Central memory CD8-positive, alpha-beta T cell (primary cell): Measurements from ENCODE around the gene GPALPP1.

Experiments
- ATAC-seq: fragments of 150-1000 bp; cut with Tn5 transposase; replicated peaks from 2 replicates; pipeline ENCODE4 v1.10.0; 2022; ENCODE audit warnings: mild to moderate bottlenecking, moderate FRiP score, moderate number of reproducible peaks; ENCODE audit not compliant: poor library complexity, severe bottlenecking; ENCODE audit errors: extremely low read depth
- DNase-seq, 2 donors: peaks; one replicate each; pipeline ENCODE4 v3.0.0; 2021; ENCODE audit warnings: low spot score in 2 of 2
- H3K27ac Mint-ChIP-seq: one replicate; pipeline ENCODE4 v1.8.0; 2022; ENCODE audit warnings: low read depth, mild to moderate bottlenecking, moderate library complexity, mixed read lengths
- H3K27me3 Mint-ChIP-seq: one replicate; pipeline ENCODE4 v1.8.0; 2022; ENCODE audit warnings: mixed read lengths
- H3K36me3 Mint-ChIP-seq: one replicate; pipeline ENCODE4 v1.8.0; 2022; ENCODE audit warnings: mild to moderate bottlenecking, moderate library complexity, mixed read lengths; ENCODE audit not compliant: insufficient read depth
- H3K4me1 Mint-ChIP-seq: one replicate; pipeline ENCODE4 v1.8.0; 2022; ENCODE audit warnings: mixed read lengths
- H3K4me3 Mint-ChIP-seq: one replicate; pipeline ENCODE4 v1.8.0; 2022; ENCODE audit warnings: mild to moderate bottlenecking, moderate library complexity, mixed read lengths
- H3K9me3 Mint-ChIP-seq: one replicate; pipeline ENCODE4 v1.8.0; 2022; ENCODE audit warnings: mixed read lengths

Gene GPALPP1

DNA sequence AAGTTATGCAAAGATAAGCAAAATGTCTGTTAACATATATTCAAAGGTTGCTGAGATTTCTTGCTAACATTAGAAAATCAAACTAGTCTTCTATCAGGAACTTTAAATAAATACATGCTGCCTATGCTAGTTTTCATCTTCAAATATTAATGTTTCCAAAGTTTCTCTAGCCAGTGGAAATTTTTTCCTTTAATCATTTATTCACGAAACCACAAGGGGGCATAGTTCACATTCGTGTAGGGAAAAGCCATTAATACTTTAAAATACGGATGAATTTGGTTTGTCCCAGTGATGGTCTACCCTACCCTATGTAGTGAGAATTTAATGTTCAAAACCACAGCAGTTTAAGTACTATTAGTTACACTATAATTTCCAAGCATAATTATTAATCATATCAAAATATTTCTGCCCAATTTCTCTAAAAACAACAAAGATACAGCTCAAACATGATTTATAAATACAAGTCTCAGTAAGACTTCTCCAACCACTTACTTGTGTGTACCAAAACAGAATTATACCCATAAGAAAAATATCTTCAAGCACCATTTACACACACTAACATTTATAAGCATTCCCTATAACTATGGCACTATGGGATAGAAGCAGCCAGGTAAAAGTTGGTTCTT lies 16.3 kb upstream of the GPALPP1 start:
- ATAC-seq: no peak
- H3K4me3 Mint-ChIP-seq: no peak overlapping the region
- no peak for DNase-seq
- H3K9me3 Mint-ChIP-seq: no peaks in the 10 kb centered on the region
- H3K27me3 Mint-ChIP-seq: no peaks in the 10 kb centered on the region
- H3K4me1 Mint-ChIP-seq: no peaks in the 10 kb centered on the region
- no peak overlapping the region for H3K27ac Mint-ChIP-seq
- peaks cover 6% of the 10 kb centered on the region for H3K36me3 Mint-ChIP-seq

DNA sequence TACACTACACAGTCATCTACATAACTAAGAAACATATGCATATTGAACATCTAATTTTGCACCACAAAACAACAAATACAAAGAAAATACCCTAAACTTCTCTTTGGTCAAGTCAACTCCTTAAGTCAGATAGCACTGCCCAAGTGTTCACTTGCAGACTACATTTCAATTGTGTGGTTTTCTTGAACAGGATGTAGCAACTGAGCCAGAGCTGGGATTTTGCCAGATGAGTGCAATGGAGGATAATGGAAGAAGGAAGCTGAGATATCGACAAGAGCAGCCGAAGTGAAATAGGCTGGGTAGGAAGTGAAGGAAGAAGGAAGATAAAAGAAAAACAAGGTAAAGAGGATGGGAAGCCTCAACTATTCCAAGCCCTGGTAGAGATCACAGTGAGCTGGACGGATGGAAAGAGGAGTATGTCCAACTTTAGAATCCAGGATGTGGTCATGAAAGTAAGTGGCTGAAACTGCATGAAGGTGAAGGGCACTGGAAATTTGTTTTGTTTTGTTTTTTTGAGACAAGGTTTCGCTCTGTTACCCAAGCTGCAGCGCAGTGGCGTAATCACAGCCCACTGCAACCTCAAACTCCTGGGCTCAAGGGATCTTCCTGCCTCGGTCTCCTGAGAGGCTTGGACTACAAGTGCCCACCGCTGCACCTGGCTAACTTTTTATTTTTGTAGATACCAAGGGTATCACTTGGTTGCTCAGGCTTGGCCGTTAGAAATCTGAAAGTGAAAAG lies 15.1 kb upstream of the GPALPP1 start:
- no peak for ATAC-seq
- H3K4me3 Mint-ChIP-seq: no peak overlapping the region

DNA sequence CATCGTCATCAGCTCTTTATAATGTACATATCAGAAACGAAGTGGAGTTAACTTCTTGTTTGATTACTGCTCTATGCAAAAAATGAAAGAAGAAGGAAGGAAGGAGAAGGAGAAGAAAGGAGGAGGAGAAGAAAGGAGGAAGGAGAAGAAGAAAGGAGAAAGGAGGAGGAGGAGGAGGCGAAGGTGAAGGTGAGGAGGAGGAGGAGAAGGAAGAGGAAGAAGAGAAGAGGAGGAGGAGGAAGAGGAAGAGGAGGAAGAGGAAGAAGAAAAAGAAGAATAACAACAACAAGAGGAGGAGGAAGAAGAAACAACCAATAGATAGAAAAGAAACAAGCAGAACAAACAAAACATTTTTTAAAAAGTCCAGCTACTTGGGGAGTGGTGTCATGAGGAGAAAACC lies 13.1 kb upstream of the GPALPP1 start:
- no peaks in the 10 kb centered on the region for H3K4me1 Mint-ChIP-seq
- peaks cover 13% of the 10 kb centered on the region for H3K36me3 Mint-ChIP-seq
- DNase-seq (no peak), ATAC-seq (no peak)
- H3K4me3 Mint-ChIP-seq: no peak overlapping the region
- H3K27me3 Mint-ChIP-seq: no peaks in the 10 kb centered on the region
- no peak overlapping the region for H3K27ac Mint-ChIP-seq
- no peaks in the 10 kb centered on the region for H3K9me3 Mint-ChIP-seq

More for the DNA sequence above, 15.1 kb upstream of the GPALPP1 start:
- Mint-ChIP-seq H3K27me3 (no peaks in the 10 kb centered on the region), H3K27ac (no peak overlapping the region), H3K4me1 (no peaks in the 10 kb centered on the region), H3K36me3 (peaks cover 10% of the 10 kb centered on the region), H3K9me3 (no peaks in the 10 kb centered on the region)
- DNase-seq: no peak

DNA sequence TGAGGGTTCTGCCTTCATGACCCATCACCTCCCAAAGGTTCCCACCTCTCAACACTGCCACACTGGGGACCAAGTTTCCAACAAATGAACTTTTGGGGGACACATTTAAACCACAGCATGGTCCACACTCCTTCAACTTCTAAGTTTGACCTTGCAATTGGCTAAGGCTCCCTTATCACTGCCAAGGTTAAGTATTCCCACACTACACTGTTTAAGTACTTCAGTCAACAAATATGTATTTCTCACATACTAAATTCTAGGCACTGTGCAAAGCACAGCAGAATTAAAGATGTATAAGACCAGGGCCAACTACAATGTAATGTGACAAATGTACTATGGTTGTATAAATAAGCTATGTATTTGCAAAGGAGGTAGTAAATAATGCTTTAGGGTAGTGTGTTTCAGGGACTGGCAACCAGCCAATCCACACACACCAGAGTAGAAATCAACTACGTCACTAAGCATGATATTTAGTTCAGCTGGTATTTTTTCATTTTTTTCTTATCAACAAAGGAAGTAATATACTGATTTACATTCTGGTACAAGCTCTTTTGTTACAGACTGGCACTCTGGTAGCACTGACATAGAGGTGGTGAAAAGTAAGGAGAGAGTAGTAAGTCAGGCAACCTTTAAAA lies 12.3 kb upstream of the GPALPP1 start:
- ATAC-seq: no peak
- no peak overlapping the region for H3K27ac Mint-ChIP-seq
- no peaks in the 10 kb centered on the region for H3K27me3 Mint-ChIP-seq
- H3K4me3 Mint-ChIP-seq: no peak overlapping the region
- H3K4me1 Mint-ChIP-seq: no peaks in the 10 kb centered on the region
- no peak for DNase-seq
- H3K9me3 Mint-ChIP-seq: no peaks in the 10 kb centered on the region
- peaks cover 13% of the 10 kb centered on the region for H3K36me3 Mint-ChIP-seq

DNA sequence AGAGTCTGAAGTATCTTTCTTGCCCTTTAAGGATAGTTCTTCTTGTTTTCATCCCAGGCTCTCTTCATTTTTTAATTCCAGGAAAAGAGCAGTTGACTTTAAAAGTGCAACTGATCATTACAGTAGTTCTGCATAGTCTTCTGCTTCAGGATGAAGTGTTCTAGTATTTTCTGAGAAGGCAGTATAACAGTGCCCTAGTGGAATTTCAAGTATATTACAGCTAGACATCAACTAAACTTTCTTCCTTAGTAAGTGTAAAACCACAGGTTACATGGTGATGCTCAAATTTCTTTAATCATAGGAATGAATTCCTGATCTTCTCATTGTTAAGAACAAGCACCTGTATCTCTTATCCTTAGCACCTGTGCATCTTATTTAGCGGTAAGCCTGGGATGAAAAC lies 11.0 kb upstream of the GPALPP1 start:
- ATAC-seq (no peak), DNase-seq (no peak)
- no peak overlapping the region for H3K4me3 Mint-ChIP-seq
- no peaks in the 10 kb centered on the region for H3K27me3 Mint-ChIP-seq
- no peak overlapping the region for H3K27ac Mint-ChIP-seq
- peaks cover 6% of the 10 kb centered on the region for H3K4me1 Mint-ChIP-seq
- peaks cover 13% of the 10 kb centered on the region for H3K36me3 Mint-ChIP-seq
- H3K9me3 Mint-ChIP-seq: no peaks in the 10 kb centered on the region

DNA sequence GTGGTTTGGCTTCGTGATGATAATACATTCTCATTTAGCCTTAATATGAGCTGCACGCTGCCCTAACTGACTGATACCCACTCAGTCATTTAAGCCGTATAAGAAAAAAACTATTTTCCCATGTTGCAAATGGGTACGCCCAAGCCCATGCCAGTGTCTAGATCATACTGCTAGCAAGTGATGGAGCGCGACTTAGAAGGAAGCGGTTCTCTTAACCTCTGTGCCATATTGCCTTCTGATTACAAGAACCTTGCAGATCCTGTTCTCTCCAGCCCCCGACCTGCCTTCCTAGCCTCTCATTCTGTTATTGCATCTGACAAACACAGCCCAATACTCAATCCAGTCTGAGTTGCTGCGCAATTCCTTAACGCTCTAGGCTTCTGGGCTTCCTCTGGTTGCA lies 603 bp downstream of the GPALPP1 start:
- peak overlapping the region; percentile 95 for H3K4me3 Mint-ChIP-seq
- ATAC-seq (peak; percentile 21), DNase-seq (peak in 1 of 2 donors; percentile 11)
- H3K4me1 Mint-ChIP-seq: peaks cover 68% of the 10 kb centered on the region
- H3K27me3 Mint-ChIP-seq: no peaks in the 10 kb centered on the region
- H3K36me3 Mint-ChIP-seq: peaks cover 22% of the 10 kb centered on the region
- H3K27ac Mint-ChIP-seq: peak overlapping the region; percentile 99
- no peaks in the 10 kb centered on the region for H3K9me3 Mint-ChIP-seq

DNA sequence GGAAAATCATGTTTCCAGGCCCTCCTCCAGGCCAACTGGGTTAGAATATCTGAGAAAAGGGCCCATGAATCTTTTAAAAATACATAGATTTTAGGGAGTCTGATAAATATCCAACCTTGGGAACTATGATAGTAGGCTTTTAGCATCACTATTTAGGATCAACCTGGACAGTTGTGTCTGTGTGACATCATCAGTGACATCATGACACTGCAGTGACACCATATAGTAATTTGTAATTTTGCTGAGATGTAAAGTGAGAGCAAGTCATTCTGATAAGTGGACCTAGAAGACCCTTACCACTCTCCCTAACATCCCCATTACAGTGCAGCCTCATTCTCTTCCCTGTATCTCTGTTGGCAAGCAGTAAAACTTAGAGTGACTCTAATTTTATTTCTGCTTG lies 14.1 kb downstream of the GPALPP1 start:
- Mint-ChIP-seq H3K36me3 (peaks cover 22% of the 10 kb centered on the region), H3K4me1 (peaks cover 2% of the 10 kb centered on the region), H3K4me3 (no peak overlapping the region), H3K9me3 (no peaks in the 10 kb centered on the region), H3K27ac (no peak overlapping the region), H3K27me3 (no peaks in the 10 kb centered on the region)
- no peak for ATAC-seq
- DNase-seq: no peak

DNA sequence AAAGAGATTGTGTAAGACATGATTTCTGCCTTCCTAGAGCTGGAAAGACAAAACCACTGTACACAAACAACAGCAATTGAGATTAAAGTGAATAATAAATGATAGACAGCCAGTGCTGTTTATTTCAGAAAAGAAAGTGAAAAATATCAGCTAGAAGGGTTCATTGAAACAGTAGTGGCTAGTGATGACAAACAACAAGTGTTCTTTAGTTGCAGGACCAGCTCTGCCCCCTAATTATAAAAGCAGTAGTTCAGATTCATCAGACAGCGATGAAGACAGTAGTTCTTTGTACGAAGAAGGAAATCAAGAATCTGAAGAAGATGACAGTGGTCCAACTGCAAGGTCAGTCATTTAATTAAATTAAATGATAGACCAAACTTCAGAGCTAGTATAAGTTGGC lies 14.8 kb downstream of the GPALPP1 start:
- no peak for DNase-seq
- no peaks in the 10 kb centered on the region for H3K9me3 Mint-ChIP-seq
- H3K27me3 Mint-ChIP-seq: no peaks in the 10 kb centered on the region
- H3K36me3 Mint-ChIP-seq: peaks cover 23% of the 10 kb centered on the region
- no peak overlapping the region for H3K4me3 Mint-ChIP-seq
- no peak overlapping the region for H3K27ac Mint-ChIP-seq
- no peaks in the 10 kb centered on the region for H3K4me1 Mint-ChIP-seq
- no peak for ATAC-seq

DNA sequence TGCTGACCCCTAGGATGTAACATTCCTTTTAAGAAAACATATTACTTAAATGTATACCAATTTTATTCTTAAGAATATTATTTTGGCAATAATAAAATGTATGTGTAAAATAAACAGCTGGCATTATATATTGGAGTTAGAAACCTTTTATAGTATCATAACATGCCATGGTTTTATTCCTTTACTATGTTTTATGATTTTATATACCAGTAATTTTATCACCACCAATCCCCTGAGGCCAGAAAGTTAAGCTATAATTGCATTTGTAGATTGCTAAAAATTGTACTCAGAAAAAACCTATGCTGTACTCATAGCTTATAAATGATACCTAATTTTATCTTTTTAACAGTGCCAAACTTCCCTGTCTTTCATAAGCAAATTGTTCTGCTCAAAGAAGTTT lies 17.9 kb downstream of the GPALPP1 start:
- no peak overlapping the region for H3K4me3 Mint-ChIP-seq
- H3K27ac Mint-ChIP-seq: no peak overlapping the region
- DNase-seq: no peak
- H3K36me3 Mint-ChIP-seq: peaks cover 24% of the 10 kb centered on the region
- no peak for ATAC-seq
- H3K27me3 Mint-ChIP-seq: no peaks in the 10 kb centered on the region
- H3K4me1 Mint-ChIP-seq: no peaks in the 10 kb centered on the region
- no peaks in the 10 kb centered on the region for H3K9me3 Mint-ChIP-seq

DNA sequence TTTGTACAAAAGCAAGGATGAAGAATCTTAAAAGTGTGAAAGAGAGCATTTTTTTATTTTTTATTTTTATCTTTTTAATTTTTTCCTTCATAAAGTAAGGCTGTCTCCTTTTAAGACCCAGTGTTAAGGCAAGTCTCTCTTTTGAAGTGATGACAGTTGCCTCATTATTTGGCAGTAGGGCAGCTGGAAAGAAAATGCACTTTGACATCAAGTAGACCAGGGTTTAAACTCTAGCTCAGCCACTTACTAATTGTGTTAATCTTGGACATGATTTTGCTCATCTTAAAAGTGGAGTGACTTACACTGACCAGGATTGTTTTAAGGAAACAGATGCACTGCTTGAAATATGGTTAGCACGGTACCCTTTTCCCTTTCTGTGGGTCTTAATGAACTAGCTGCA lies 18.5 kb downstream of the GPALPP1 start:
- DNase-seq (no peak), ATAC-seq (no peak)
- H3K4me1 Mint-ChIP-seq: no peaks in the 10 kb centered on the region
- H3K27ac Mint-ChIP-seq: no peak overlapping the region
- peaks cover 26% of the 10 kb centered on the region for H3K36me3 Mint-ChIP-seq
- H3K9me3 Mint-ChIP-seq: no peaks in the 10 kb centered on the region
- H3K27me3 Mint-ChIP-seq: no peaks in the 10 kb centered on the region
- no peak overlapping the region for H3K4me3 Mint-ChIP-seq

DNA sequence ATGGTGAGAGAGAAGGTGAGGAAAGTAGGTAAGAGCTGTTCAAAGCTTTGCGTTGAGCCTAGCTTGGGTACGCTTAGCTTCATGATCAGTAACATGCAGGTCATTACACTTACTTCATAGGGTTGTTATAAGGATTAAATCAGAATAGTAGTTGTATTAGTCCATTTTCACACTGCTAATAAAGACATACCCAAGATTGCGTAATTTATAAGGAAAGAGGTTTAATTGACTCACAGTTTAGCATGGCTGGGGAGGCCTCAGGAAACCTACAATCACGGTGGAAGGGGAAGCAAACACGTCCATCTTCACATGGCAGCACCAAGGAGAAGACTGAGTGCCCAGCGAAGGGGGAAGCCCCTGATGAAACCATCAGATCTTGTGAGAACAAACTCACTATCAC lies 21.9 kb downstream of the GPALPP1 start:
- Mint-ChIP-seq H3K36me3 (peaks cover 36% of the 10 kb centered on the region), H3K4me3 (no peak overlapping the region), H3K27ac (no peak overlapping the region), H3K4me1 (no peaks in the 10 kb centered on the region), H3K9me3 (no peaks in the 10 kb centered on the region), H3K27me3 (no peaks in the 10 kb centered on the region)
- no peak for ATAC-seq
- no peak for DNase-seq

DNA sequence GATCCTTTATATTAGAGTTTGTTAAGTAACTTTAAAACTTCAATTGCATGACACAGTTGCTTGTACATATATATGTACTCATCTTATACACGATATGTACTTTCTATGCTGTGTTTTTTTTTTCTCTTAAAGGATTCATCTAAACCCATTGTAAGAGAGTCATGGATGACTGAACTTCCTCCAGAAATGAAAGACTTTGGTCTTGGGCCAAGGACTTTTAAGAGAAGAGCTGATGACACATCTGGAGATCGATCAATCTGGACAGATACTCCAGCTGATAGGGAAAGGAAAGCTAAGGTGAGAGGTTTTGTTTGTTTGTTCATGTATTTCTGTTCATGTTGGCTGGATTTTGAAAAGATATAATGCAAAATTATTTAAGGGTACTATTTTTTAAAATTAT lies 26.0 kb downstream of the GPALPP1 start:
- H3K4me3 Mint-ChIP-seq: no peak overlapping the region
- ATAC-seq (no peak), DNase-seq (no peak)
- no peak overlapping the region for H3K27ac Mint-ChIP-seq
- H3K27me3 Mint-ChIP-seq: no peaks in the 10 kb centered on the region
- peaks cover 35% of the 10 kb centered on the region for H3K36me3 Mint-ChIP-seq
- no peaks in the 10 kb centered on the region for H3K9me3 Mint-ChIP-seq
- H3K4me1 Mint-ChIP-seq: no peaks in the 10 kb centered on the region

DNA sequence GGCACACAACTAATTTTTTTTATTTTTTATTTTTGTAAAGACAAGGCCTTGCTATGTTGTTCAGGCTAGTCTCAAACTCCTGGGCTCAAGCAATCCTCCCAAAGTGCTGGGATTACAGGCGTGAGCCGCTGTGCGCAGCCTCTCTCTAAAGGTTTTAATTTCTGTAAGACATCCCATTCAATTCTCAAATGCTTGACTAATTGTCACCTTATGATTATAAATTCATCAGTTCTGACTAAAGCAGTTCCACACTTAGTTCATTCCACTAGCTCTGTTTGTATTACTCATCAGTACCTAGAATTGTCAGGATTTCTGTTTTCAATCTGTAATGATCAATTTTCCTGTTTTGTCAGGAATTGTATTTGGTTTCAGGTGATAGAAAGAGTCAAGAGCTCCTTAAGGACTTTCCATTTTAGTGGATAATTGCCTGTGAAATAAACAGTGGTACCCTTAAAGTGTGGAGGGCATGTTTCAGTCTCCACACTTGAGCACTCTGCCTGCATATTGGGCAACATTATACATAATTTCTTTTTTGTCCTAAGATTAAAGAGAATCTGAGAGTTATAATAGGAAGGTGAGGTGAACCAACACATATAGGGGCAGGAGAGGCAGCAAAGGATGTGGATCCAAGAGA lies 27.6 kb downstream of the GPALPP1 start:
- H3K36me3 Mint-ChIP-seq: peaks cover 43% of the 10 kb centered on the region
- no peaks in the 10 kb centered on the region for H3K27me3 Mint-ChIP-seq
- DNase-seq (no peak), ATAC-seq (no peak)
- H3K9me3 Mint-ChIP-seq: no peaks in the 10 kb centered on the region
- H3K4me1 Mint-ChIP-seq: no peaks in the 10 kb centered on the region
- no peak overlapping the region for H3K27ac Mint-ChIP-seq
- H3K4me3 Mint-ChIP-seq: no peak overlapping the region
